Upper lobe of left lung (tissue), 6 donors: ENCODE results near the gene MAP3K14. TPM values are rescaled to one million over a fixed set of nuclear protein-coding genes. Genes with fewer than 3 reads are reported as not detected.
A peak's percentile ranks its signal among the peaks of the same experiment; 100 is the strongest.

Source experiments
- ATAC-seq, 2 donors: fragments of 200-7000 bp; cut with Tn5 transposase; one replicate each; pipeline ENCODE4 v1.9.1; 2022; ENCODE audit warnings: mild to moderate bottlenecking in 2 of 2, moderate library complexity in 2 of 2; ENCODE audit not compliant: low FRiP score in 2 of 2
- DNase-seq, 2 donors: peaks; one replicate each; pipeline ENCODE4 v3.0.0-alpha.2; 2019 to 2020
- H3K27ac ChIP-seq, 4 donors: fragments of 200-600 bp; sonication (generic); one replicate each; pipeline ENCODE4 v1.5.1; 2016 to 2019
- H3K27me3 ChIP-seq, 4 donors: fragments of 200-600 bp; sonication (generic); one replicate each; pipeline ENCODE4 v1.5.1; 2017 to 2019
- H3K36me3 ChIP-seq, 4 donors: fragments of 200-600 bp; sonication (generic); one replicate each; pipeline ENCODE4 v1.5.1; 2016 to 2019
- H3K4me1 ChIP-seq, 4 donors: fragments of 200-600 bp; sonication (generic); one replicate each; pipeline ENCODE4 v1.5.1; 2018 to 2019
- H3K4me3 ChIP-seq, 4 donors: fragments of 200-600 bp; sonication (generic); one replicate each; pipeline ENCODE4 v1.5.1; 2017 to 2019; ENCODE audit warnings: mild to moderate bottlenecking in 2 of 4, moderate library complexity in 1 of 4
- H3K9me3 ChIP-seq, 4 donors: fragments of 200-600 bp; sonication (generic); one replicate each; pipeline ENCODE4 v1.5.1; 2018 to 2019
- EP300 ChIP-seq, 4 donors: sonication (generic); formaldehyde crosslinking; IDR thresholded peaks; one replicate each; pipeline ENCODE4 v1.5.1; 2017; ENCODE audit warnings: antibody characterized with exemption in 4 of 4, control low read depth in 2 of 4
- POLR2A ChIP-seq, 4 donors: fragments of 450-650 bp; IDR thresholded peaks; one replicate each; pipeline ENCODE4 v1.5.1; 2016 to 2017; ENCODE audit warnings: antibody characterized with exemption in 4 of 4, mild to moderate bottlenecking in 2 of 4
- POLR2AphosphoS5 ChIP-seq, 2 donors: sonication (generic); formaldehyde crosslinking; IDR thresholded peaks; one replicate each; pipeline ENCODE4 v1.5.1; 2017; ENCODE audit warnings: antibody characterized with exemption in 2 of 2
- WGBS, 2 donors: methylation state at CpG; one replicate each; pipeline ENCODE4 v1.1.5; 2017 to 2018; 5-methylcytosine and 5-hydroxymethylcytosine counted together
- total RNA-seq, 6 donors: library from RNA; depleted of rRNA in 4 of 6; stranded (reverse); fragments of >200 nt in 4 of 6; gene quantifications; one replicate each; pipeline versions ENCODE4 v1.1.0 to v1.2.1, GENCODE V29; 2016 to 2021
- TF ChIP-seq, protein P1 (sequence below), 6 experiments: fragments of 450-650 bp in 4 of 6; fragments of 200-600 bp in 2 of 6; sonication (generic) in 2 of 6; IDR thresholded peaks; one replicate each; pipeline ENCODE4 v1.5.1; 2016 to 2019; ENCODE audit warnings: antibody characterized with exemption in 6 of 6
- donor health status: DM: no; HTN: no; CAD: no; lungs with moderate emphysema.
- donor health status: DM: no; HTN: yes; CAD: no; lungs with severe emphysema.

Gene MAP3K14
- total RNA-seq, 6 donors from 2014 or later = 11.4 to 17.8 (median 13.5) TPM

DNA sequence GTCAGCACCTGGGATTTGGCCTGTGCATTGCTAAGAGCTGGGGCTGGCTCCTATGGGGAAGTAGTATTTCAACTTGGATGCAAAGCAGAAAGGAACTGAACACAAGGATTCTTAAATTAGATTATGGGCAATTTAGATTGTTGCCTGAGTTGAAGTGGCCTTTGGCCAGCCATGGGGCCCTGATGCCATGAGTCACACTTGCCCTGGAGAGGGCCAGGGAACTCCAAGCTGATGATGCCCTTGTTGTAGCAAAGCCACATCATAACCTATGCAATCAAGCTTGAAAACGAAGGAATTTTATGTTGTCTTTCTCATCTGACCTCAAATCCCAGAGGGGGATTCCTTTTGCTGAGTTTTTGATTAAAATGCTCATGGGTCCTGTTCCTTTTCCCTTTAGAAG, 51.0 kb downstream of the MAP3K14 start:
- H3K27ac ChIP-seq = no peak overlapping the region
- no peak overlapping the region for H3K4me3 ChIP-seq
- DNase-seq (peak in 1 of 2 donors; percentile 43), ATAC-seq (no peak)
- H3K27me3 ChIP-seq = no peaks in the 10 kb centered on the region
- peaks cover 7 to 26% (median 21%) of the 10 kb centered on the region in 4 donors for H3K4me1 ChIP-seq
- no peaks in the 10 kb centered on the region for H3K9me3 ChIP-seq
- TF ChIP-seq, protein P1, sequence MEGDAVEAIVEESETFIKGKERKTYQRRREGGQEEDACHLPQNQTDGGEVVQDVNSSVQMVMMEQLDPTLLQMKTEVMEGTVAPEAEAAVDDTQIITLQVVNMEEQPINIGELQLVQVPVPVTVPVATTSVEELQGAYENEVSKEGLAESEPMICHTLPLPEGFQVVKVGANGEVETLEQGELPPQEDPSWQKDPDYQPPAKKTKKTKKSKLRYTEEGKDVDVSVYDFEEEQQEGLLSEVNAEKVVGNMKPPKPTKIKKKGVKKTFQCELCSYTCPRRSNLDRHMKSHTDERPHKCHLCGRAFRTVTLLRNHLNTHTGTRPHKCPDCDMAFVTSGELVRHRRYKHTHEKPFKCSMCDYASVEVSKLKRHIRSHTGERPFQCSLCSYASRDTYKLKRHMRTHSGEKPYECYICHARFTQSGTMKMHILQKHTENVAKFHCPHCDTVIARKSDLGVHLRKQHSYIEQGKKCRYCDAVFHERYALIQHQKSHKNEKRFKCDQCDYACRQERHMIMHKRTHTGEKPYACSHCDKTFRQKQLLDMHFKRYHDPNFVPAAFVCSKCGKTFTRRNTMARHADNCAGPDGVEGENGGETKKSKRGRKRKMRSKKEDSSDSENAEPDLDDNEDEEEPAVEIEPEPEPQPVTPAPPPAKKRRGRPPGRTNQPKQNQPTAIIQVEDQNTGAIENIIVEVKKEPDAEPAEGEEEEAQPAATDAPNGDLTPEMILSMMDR (IDR thresholded peaks at IDR 0.05) = no peak
- TF ChIP-seq POLR2A (IDR thresholded peaks at IDR 0.05) = no peak
- TF ChIP-seq POLR2AphosphoS5 (IDR thresholded peaks at IDR 0.05) = no peak
- TF ChIP-seq EP300 (IDR thresholded peaks at IDR 0.05) = no peak
- H3K36me3 ChIP-seq = peaks cover 28 to 78% (median 69%) of the 10 kb centered on the region in 4 donors
- WGBS, 2 donors = 80 to 81% methylated on average over 1 of the region's 1 CpG

DNA sequence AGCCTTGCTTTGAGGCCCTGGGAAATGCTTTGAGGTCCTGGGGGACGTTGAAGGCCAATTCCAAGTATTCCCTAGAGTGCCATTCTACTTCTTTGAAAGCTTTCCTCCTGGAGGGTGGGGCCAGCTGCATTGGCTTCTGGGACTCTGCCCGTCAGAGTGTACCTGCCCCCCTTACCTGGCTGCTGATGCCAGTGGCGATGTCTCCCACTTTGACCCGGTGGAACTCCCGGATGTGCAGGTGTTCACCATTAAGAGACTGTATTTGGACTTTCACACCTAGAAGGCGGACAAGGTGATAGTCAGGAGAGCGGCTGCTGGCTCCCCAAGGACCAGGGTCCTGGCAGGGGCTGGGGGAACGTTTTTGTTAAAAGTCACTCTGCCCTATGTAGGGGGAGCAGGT, 51.8 kb downstream of the MAP3K14 start:
- WGBS, 2 donors = 85 to 91% methylated on average over 8 of the region's 8 CpGs
- DNase-seq = no peak
- Histone ChIP-seq H3K4me1 (peaks cover 7 to 26% (median 21%) of the 10 kb centered on the region in 4 donors), H3K4me3 (no peak overlapping the region), H3K36me3 (peaks cover 22 to 69% (median 60%) of the 10 kb centered on the region in 4 donors), H3K27ac (no peak overlapping the region), H3K9me3 (no peaks in the 10 kb centered on the region), H3K27me3 (no peaks in the 10 kb centered on the region)
- TF ChIP-seq POLR2AphosphoS5 (IDR thresholded peaks at IDR 0.05) = no peak
- TF ChIP-seq, protein P1 (IDR thresholded peaks at IDR 0.05) = no peak
- no peak for TF ChIP-seq EP300 (IDR thresholded peaks at IDR 0.05)
- ATAC-seq = no peak

DNA sequence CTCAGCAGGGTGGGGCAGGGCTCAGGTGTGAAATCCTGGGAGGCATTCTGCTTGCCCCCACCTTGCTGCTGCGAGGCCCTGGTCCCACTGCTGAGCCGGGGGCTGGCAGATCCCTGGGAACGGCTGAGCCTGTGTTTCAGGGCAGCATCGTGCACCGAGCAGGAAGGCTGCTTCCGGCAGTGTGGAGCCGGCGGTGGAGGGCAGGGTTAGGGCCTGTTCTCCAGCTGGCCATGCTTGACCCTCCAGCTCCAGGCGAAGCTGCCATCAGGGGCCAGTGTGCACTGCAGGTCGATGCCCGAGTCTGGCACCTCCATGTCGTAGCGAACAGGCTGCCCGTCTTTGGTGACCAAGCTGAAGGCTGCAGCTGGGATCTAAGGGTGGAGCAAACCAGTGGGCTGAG, 52.4 kb downstream of the MAP3K14 start:
- no peaks in the 10 kb centered on the region for H3K27me3 ChIP-seq
- TF ChIP-seq POLR2AphosphoS5 (IDR thresholded peaks at IDR 0.05) (no peak), EP300 (IDR thresholded peaks at IDR 0.05) (no peak)
- ATAC-seq (no peak), DNase-seq (peak in 1 of 2 donors; percentile 73)
- WGBS, 2 donors = 83 to 97% methylated on average over 2 to 5 of the region's 14 CpGs
- H3K4me1 ChIP-seq = peaks cover 7 to 26% (median 21%) of the 10 kb centered on the region in 4 donors
- no peak overlapping the region for H3K4me3 ChIP-seq
- no peaks in the 10 kb centered on the region for H3K9me3 ChIP-seq
- H3K36me3 ChIP-seq = peaks cover 17 to 64% (median 55%) of the 10 kb centered on the region in 4 donors
- H3K27ac ChIP-seq = no peak overlapping the region

DNA sequence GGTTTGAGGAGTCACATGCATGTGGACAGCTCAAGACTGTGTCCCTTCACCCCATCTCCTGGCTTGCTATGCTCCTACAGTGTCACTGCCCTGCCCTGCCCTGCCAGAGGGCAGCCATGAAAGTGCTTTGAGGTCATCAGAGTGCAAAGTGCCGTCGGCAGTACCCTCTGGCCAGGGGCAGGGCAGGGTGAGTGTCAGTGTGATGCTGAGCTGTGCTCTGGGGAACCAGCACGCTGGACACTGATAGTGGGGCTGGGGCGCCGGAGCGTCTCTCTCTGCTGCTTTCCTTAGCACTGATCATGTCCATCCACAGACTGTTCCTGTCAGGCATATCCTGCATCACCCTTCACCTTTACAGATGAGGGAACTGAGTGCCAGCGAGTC, 53.4 kb downstream of the MAP3K14 start:
- ATAC-seq (no peak), DNase-seq (no peak)
- WGBS, 2 donors = 83 to 100% methylated on average over 3 to 7 of the region's 7 CpGs
- Histone ChIP-seq H3K4me1 (peaks cover 7 to 26% (median 21%) of the 10 kb centered on the region in 4 donors), H3K36me3 (peaks cover 16 to 54% (median 45%) of the 10 kb centered on the region in 4 donors), H3K9me3 (no peaks in the 10 kb centered on the region), H3K27me3 (no peaks in the 10 kb centered on the region), H3K4me3 (no peak overlapping the region), H3K27ac (peak overlapping the region in 2 of 4 donors; percentile 34 to 81)
- TF ChIP-seq EP300 (IDR thresholded peaks at IDR 0.05) (no peak), POLR2AphosphoS5 (IDR thresholded peaks at IDR 0.05) (peak in 1 of 2 donors; percentile 4)

DNA sequence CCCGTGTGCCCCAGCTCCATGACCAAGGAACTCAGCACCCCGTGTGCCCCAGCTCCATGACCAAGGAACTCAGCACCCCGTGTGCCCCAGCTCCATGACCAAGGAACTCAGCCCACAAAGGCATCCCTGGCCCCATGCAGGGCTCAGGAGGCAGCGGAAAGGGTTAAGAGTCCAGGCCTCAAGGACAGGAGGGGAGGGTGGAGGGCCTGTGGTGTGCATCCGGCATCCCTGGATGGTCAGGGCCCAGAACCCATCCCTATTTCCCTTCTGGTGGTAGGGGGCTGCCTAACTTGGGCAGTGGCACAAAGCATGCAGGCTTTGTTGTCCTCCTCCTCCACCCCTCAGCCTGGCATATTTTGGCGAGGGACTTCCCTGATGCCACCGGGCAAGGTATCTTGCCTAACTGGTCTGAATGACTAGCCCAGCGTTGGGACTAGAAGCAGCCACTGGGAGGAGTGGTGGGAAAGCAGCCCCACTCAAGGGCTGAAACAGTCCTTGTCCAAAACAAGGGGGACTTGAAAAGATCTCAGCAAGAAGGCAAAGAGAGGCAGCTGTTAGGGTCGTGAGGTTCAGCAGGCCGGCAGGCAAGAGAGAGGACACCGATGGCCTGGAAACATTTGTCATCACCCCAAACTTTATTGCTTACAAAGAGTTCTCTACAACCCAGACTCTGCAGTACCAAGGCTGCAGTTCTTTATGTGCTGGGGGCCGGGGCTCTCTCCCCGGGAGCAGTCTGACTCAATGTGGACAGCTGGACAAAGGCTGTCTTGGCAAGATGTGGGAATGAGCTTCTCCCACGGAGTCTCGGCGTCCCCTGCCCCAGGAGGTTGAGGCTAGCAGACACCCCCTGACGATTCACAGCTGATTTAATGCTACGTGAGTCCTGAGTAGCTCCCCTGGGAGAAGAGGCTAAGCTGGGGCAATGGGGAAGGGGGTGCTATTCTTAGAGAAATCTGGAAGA, 54.0 kb downstream of the MAP3K14 start:
- TF ChIP-seq POLR2A (IDR thresholded peaks at IDR 0.05) = no peak
- TF ChIP-seq POLR2AphosphoS5 (IDR thresholded peaks at IDR 0.05) = no peak
- TF ChIP-seq, protein P1 (IDR thresholded peaks at IDR 0.05) = no peak
- TF ChIP-seq EP300 (IDR thresholded peaks at IDR 0.05) = no peak
- 69 to 86% methylated on average over 12 to 17 of the region's 18 CpGs for WGBS, 2 donors
- no peaks in the 10 kb centered on the region for H3K9me3 ChIP-seq
- H3K27ac ChIP-seq = peak overlapping the region in 2 of 4 donors; percentile 64 to 81
- H3K27me3 ChIP-seq = no peaks in the 10 kb centered on the region
- peaks cover 16 to 48% (median 39%) of the 10 kb centered on the region in 4 donors for H3K36me3 ChIP-seq
- H3K4me1 ChIP-seq = peaks cover 7 to 26% (median 21%) of the 10 kb centered on the region in 4 donors
- no peak for DNase-seq
- ATAC-seq = peak in 1 of 2 donors; percentile 4
- H3K4me3 ChIP-seq = peak overlapping the region in 3 of 4 donors; percentile 64 to 80 (median 66)
